ENCODE data around the gene FRAS1. TPM values are rescaled to one million over a fixed set of nuclear protein-coding genes. Genes with fewer than 3 reads are reported as not detected.

Gene FRAS1
- total and polyA plus RNA-seq, 2 donors (not counting 3 experiments of a cell fraction or from before 2014, with no cell fraction given): 1.4 to 3.6 TPM

GRCh38 chr4:78322032-78322431, 264.9 kb downstream of the FRAS1 start:
- Histone ChIP-seq H3K36me3 (ENCODE audit: control insufficient read depth in 2 of 2, extremely low read depth in 1 of 2, insufficient read depth in 2 of 2, low read length in 2 of 2) (no peaks in the 10 kb centered on the region), H2AFZ (ENCODE audit: low read depth, low read length) (no peak overlapping the region), H3K9ac (replicated peaks; ENCODE audit: extremely low read depth, insufficient read depth, low read length) (no peak overlapping the region), H3K9me1 (replicated peaks; ENCODE audit: control insufficient read depth, extremely low read depth, insufficient read depth, low read length) (no peaks in the 10 kb centered on the region), H3K27me3 (ENCODE audit: control insufficient read depth in 2 of 2, insufficient read depth in 2 of 2, low read length in 2 of 2) (peaks cover 0 to 2% of the 10 kb centered on the region in 2 experiments), H3K4me2 (ENCODE audit: insufficient read depth, low read length) (no peak overlapping the region), H3K27ac (ENCODE audit: insufficient read depth, low read depth, low read length) (no peak overlapping the region), H3K9me3 (replicated peaks; ENCODE audit: control insufficient read depth, insufficient read depth, low read length) (no peaks in the 10 kb centered on the region), H3K79me2 (ENCODE audit: control insufficient read depth, insufficient read depth, low read length) (no peaks in the 10 kb centered on the region), H3K4me3 (replicated peaks in 1 of 3; ENCODE audit: insufficient read depth in 1 of 3, low read depth in 1 of 3, low read length in 3 of 3) (no peak overlapping the region), H3K4me1 (ENCODE audit: control insufficient read depth, extremely low read depth, insufficient read depth, low read length) (no peaks in the 10 kb centered on the region), H4K20me1 (replicated peaks; ENCODE audit: control insufficient read depth, extremely low read depth, insufficient read depth, low read length) (no peaks in the 10 kb centered on the region)
- DNase-seq (ENCODE audit: low read depth, low spot score): no peak
- POLR2A ChIA-PET: no interaction called here
- BruUV-seq (replicated peaks): no TSS peak
- intact Hi-C loops (cut with micrococcal nuclease): no loop called here
- CTCF ChIA-PET: no interaction called here
- no peak for FAIRE-seq
- TF ChIP-seq MYC (IDR thresholded peaks at IDR 0.05; ENCODE audit: low read depth, low read length) (no peak), JUN (IDR thresholded peaks at IDR 0.05; ENCODE audit: borderline replicate concordance, insufficient read depth, insufficient read length, low read depth) (no peak), POLR2AphosphoS5 (IDR thresholded peaks at IDR 0.05; ENCODE audit: insufficient read depth, low read depth, low read length) (no peak), FOS (IDR thresholded peaks at IDR 0.05; ENCODE audit: borderline replicate concordance, insufficient read depth, low read length) (no peak), GATA2 (IDR thresholded peaks at IDR 0.05; ENCODE audit: insufficient read depth, insufficient read length, low read depth, low read length) (no peak), POLR2A (IDR thresholded peaks at IDR 0.05; ENCODE audit: low read depth, low read length) (no peak)
- TF ChIP-seq, protein P1, sequence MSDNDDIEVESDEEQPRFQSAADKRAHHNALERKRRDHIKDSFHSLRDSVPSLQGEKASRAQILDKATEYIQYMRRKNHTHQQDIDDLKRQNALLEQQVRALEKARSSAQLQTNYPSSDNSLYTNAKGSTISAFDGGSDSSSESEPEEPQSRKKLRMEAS (IDR thresholded peaks at IDR 0.05; ENCODE audit: insufficient read depth, insufficient read length): no peak
- TF ChIP-seq, protein P2, sequence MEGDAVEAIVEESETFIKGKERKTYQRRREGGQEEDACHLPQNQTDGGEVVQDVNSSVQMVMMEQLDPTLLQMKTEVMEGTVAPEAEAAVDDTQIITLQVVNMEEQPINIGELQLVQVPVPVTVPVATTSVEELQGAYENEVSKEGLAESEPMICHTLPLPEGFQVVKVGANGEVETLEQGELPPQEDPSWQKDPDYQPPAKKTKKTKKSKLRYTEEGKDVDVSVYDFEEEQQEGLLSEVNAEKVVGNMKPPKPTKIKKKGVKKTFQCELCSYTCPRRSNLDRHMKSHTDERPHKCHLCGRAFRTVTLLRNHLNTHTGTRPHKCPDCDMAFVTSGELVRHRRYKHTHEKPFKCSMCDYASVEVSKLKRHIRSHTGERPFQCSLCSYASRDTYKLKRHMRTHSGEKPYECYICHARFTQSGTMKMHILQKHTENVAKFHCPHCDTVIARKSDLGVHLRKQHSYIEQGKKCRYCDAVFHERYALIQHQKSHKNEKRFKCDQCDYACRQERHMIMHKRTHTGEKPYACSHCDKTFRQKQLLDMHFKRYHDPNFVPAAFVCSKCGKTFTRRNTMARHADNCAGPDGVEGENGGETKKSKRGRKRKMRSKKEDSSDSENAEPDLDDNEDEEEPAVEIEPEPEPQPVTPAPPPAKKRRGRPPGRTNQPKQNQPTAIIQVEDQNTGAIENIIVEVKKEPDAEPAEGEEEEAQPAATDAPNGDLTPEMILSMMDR (IDR thresholded peaks at IDR 0.05; ENCODE audit: extremely low read depth in 1 of 2, insufficient read depth in 1 of 2, low read depth in 1 of 2, low read length in 2 of 2): no peak
- dilution Hi-C loops (cut with MboI; ENCODE audit: extremely low pct_ligation_motif_present, low sequenced_read_pairs): no loop called here

Data from endothelial cell of umbilical vein (primary cell).